Measurements from ENCODE around the gene FUT8.

FUT8 gene

DNA sequence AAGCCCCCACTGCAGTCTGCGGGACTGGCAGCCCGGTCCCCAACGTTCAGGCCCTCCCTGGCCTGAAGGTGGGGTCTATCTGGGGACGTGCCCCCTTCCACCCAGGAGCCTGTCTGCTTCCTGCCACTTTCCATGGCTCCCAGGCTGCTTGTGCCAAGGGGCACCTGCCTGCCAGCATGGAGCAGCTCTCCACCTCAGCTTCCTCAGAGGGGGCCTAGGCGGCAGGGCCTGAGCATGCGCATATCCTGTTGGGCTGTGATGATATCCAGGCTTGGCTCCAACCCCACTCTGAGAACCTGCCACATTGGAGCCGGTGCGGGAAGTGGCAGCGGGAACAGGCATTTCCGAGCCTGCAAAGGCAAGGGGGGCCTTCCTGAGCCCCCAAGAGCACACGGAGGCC lies 57.4 kb downstream of the FUT8 start:
- TF ChIP-seq, protein P1, sequence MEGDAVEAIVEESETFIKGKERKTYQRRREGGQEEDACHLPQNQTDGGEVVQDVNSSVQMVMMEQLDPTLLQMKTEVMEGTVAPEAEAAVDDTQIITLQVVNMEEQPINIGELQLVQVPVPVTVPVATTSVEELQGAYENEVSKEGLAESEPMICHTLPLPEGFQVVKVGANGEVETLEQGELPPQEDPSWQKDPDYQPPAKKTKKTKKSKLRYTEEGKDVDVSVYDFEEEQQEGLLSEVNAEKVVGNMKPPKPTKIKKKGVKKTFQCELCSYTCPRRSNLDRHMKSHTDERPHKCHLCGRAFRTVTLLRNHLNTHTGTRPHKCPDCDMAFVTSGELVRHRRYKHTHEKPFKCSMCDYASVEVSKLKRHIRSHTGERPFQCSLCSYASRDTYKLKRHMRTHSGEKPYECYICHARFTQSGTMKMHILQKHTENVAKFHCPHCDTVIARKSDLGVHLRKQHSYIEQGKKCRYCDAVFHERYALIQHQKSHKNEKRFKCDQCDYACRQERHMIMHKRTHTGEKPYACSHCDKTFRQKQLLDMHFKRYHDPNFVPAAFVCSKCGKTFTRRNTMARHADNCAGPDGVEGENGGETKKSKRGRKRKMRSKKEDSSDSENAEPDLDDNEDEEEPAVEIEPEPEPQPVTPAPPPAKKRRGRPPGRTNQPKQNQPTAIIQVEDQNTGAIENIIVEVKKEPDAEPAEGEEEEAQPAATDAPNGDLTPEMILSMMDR (conservative IDR thresholded peaks at IDR 0.05; ENCODE audit: low read depth, low read length) = no peak
- H3K4me3 ChIP-seq (ENCODE audit: low read depth, low read length) = no peak overlapping the region

DNA sequence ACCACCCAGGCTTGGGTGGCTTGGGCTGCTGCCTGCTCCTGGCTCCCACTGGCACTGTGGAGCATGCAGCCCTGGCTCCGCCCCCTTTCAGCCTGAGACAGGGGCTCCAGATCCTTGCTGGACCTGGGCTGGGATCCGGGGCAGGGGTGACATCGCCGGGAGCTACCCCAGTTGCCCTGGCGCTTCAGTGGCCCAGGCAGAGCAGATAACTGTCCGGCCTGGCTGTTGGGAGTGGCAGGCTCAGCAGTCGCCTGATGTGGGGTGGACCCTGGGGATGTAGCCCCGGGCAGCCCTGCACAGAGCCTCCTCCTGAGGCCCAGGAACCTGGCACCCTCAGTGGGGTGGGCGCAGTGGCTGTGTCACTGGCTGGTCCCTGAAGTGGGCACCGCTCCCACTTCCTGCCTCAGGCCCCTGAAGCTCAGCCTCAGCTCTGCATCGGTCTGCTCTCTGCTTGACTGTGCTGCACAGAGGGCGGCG lies 57.9 kb downstream of the FUT8 start:
- H3K4me3 ChIP-seq (ENCODE audit: low read depth, low read length) = no peak overlapping the region
- TF ChIP-seq, protein P1 (conservative IDR thresholded peaks at IDR 0.05; ENCODE audit: low read depth, low read length) = no peak
- DNase-seq (ENCODE audit: low read depth) = no peak

More for the DNA sequence above, 57.4 kb downstream of the FUT8 start:
- DNase-seq (ENCODE audit: low read depth) = no peak

DNA sequence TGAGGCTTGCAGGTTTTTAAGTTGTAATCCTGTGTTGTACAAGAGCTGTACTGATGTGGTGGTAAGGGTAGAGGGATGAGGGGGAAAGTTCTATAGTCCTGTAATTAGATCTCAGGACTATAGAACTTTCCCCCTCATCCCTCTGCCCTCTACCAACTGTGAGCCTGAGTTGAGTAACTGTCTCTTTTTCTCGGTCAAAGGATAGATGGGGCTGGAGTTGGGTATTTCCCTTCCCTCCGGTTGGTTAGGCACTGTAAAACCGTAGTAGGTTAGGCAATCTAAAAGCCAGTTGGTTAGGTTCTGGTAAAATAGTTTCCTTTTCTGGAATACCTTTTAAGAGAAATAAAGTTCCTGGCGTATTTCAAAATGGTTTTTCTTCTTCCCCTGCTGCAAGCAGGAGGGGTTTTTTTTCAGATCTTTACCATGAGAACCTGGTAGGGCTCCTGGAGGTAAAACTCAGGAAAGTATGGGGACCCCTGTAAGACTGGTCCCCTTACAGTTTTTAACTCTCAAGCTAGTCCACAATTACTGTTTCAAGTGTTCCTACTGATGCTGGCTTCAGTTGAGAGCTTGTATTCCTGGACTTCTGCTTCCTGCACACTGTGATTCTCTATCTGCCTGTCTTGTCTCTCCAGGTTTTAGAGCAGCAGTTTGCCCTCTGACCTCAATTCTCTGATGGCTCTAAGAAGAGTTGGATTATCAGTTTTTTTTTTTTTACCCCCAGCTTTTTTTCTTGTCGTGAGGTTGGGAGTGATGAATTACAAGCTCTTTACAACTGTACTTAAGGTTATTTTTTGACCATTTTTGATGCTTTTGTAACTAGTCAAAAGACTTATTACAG lies 58.7 kb downstream of the FUT8 start:
- DNase-seq (ENCODE audit: low read depth) = no peak
- TF ChIP-seq, protein P1 (conservative IDR thresholded peaks at IDR 0.05; ENCODE audit: low read depth, low read length) = no peak
- H3K4me3 ChIP-seq (ENCODE audit: low read depth, low read length) = no peak overlapping the region

DNA sequence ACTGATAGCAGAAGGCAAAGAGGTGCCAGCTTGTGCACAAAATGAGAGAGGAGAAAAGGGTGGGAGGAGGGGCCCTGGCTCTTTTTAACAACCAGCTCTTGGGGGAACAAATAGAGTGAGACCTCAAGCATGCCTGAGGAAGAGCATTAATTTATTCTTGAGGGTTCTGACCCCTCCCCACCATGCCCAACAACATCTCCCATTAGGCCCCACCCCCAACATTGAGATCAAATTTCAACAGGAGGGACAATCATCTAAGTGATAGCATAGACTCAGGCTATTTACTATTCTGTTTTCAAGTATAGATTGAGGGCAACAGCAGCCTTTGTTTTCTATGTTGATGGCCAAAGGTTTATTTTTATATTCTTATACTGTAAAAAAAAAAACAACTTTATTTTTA lies 59.7 kb downstream of the FUT8 start:
- TF ChIP-seq, protein P1 (conservative IDR thresholded peaks at IDR 0.05; ENCODE audit: low read depth, low read length) = no peak
- DNase-seq (ENCODE audit: low read depth) = no peak
- no peak overlapping the region for H3K4me3 ChIP-seq (ENCODE audit: low read depth, low read length)

DNA sequence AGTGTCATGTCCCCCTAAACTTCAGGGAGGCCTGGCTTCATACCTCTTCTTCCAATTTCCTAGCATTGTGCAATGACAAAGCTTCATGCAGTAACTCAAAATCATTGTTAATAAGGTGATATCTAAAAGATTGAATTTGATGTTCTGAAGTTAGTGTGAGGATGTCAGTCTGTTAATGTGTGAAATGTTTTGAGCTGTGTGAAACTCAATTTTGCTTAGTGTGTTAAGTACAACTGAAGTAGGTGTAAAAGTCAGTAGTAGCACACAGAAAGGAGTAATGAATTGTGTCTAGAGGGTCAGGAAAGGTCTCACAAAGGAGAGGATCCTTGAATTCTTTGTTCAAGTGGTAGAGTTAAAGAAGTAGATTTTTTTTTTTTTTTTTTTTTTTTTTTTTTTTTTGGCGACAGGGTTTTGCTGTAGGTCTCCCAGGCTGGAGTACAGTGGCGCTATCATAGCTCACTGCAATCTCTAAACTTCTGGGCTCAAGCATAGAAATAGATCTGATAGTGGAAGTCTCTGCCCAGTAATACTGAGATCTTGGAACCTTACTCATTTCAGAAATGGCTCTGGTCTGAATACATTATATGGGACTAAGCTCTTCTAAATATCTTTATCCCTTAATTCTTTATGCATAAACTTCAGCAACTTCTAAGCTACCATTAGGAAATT lies 63.9 kb downstream of the FUT8 start:
- TF ChIP-seq, protein P1 (conservative IDR thresholded peaks at IDR 0.05; ENCODE audit: low read depth, low read length) = no peak
- no peak overlapping the region for H3K4me3 ChIP-seq (ENCODE audit: low read depth, low read length)
- DNase-seq (ENCODE audit: low read depth) = no peak

DNA sequence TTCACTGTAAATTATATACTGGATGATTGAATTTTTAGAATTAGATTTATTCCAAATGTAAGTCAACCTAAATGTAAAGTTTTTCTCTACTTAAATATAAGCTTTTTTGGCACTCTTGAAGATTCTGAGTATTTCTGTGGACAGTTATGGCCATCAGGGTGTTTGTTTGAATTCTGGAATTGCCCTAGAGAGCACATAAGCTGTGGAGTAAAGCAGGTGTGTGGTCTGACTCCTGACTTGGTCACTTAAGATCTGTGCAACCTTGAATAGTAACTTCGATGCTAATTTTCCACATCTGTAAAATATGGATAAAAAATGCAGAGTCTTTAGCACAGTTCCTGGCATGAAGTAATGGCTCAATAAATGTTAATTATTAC lies 64.4 kb downstream of the FUT8 start:
- no peak overlapping the region for H3K4me3 ChIP-seq (ENCODE audit: low read depth, low read length)
- TF ChIP-seq, protein P1 (conservative IDR thresholded peaks at IDR 0.05; ENCODE audit: low read depth, low read length) = no peak
- no peak for DNase-seq (ENCODE audit: low read depth)

Data from choroid plexus epithelial cell (primary cell).